ENCODE results near the gene PREB.
"Not testable (repeated sequence)": the region's sequence is repeated elsewhere in the genome, so short reads cannot be mapped to it uniquely, and the experiment has no call there.

The PREB gene

GRCh38 chr2:27125104-27125503 lies 9.3 kb downstream of the PREB start:
- no peak for DNase-seq

- DNase-seq, result peak in 1 of 2 experiments; percentile 35
Measured at GRCh38 chr2:27123302-27124150, 10.9 kb downstream of the PREB start, which contains the start of gene ABHD1. ABHD1 (plus strand) TSS chr2:27123815; CDS start chr2:27123949, 134 bp downstream.

GRCh38 chr2:27122791-27123190 lies 11.6 kb downstream of the PREB start:
- DNase-seq, result no peak

GRCh38 chr2:27121906-27122305 lies 12.5 kb downstream of the PREB start:
- DNase-seq, result no peak

GRCh38 chr2:27119330-27119670 lies 15.1 kb downstream of the PREB start:
- not testable (repeated sequence) for DNase-seq

- DNase-seq, result peak in 1 of 2 experiments; percentile 22
Measured at GRCh38 chr2:27118525-27119329, 15.7 kb downstream of the PREB start, which contains the start of gene CGREF1. CGREF1 (minus strand) TSS chr2:27119128; CDS start chr2:27104366, 14,762 bp downstream.

- no peak for DNase-seq
Measured at GRCh38 chr2:27117995-27118524, 16.4 kb downstream of the PREB start.

- no peak for DNase-seq
Measured at GRCh38 chr2:27115519-27115918, 18.9 kb downstream of the PREB start.

GRCh38 chr2:27111392-27112078 lies 22.9 kb downstream of the PREB start:
- DNase-seq, result not testable (repeated sequence)

- not testable (repeated sequence) for DNase-seq
Measured at GRCh38 chr2:27110603-27111352, 23.7 kb downstream of the PREB start.

GRCh38 chr2:27109083-27109482 lies 25.4 kb downstream of the PREB start:
- DNase-seq, result no peak

GRCh38 chr2:27108221-27108620 lies 26.2 kb downstream of the PREB start:
- no peak for DNase-seq

GRCh38 chr2:27105981-27106380 lies 28.5 kb downstream of the PREB start:
- DNase-seq, result no peak

- DNase-seq, result no peak
Measured at GRCh38 chr2:27102329-27102728, 32.1 kb downstream of the PREB start.

- DNase-seq, result no peak
Measured at GRCh38 chr2:27100036-27100435, 34.4 kb downstream of the PREB start.

GRCh38 chr2:27099334-27099955 lies 35.0 kb downstream of the PREB start:
- no peak for DNase-seq

- DNase-seq, result no peak
Measured at GRCh38 chr2:27097341-27097740, 37.1 kb downstream of the PREB start.

- DNase-seq, result no peak
Measured at GRCh38 chr2:27096748-27097297, 37.6 kb downstream of the PREB start.

GRCh38 chr2:27095745-27096651 lies 38.4 kb downstream of the PREB start:
- DNase-seq, result peak; percentile 40 to 56

- DNase-seq, result no peak
Measured at GRCh38 chr2:27095427-27095744, 39.0 kb downstream of the PREB start.
